Esophagus muscularis mucosa (tissue), 4 donors: ENCODE results near the gene GPX3.

ENCODE experiments used
- EP300 ChIP-seq: sonication (generic); formaldehyde crosslinking; IDR thresholded peaks from one replicate; pipeline ENCODE4 v1.6.1; 2017; ENCODE audit warnings: antibody characterized with exemption
- POLR2A ChIP-seq: fragments of 450-650 bp; IDR thresholded peaks from one replicate; pipeline ENCODE4 v1.6.1; 2017; ENCODE audit warnings: antibody characterized with exemption, moderate library complexity, mild to moderate bottlenecking, low read depth
- POLR2AphosphoS5 ChIP-seq, 2 donors: sonication (generic); formaldehyde crosslinking; IDR thresholded peaks; one replicate each; pipeline ENCODE4 v1.6.1; 2017; ENCODE audit warnings: antibody characterized with exemption in 2 of 2
- TF ChIP-seq, protein P1 (sequence below), 3 experiments: fragments of 200-600 bp in 2 of 3; fragments of 450-650 bp in 1 of 3; sonication (generic) in 2 of 3; IDR thresholded peaks; one replicate each; pipeline ENCODE4 v1.5.1; 2017 to 2019; ENCODE audit warnings: antibody characterized with exemption in 3 of 3, mild to moderate bottlenecking in 2 of 3, moderate library complexity in 1 of 3

DNA sequence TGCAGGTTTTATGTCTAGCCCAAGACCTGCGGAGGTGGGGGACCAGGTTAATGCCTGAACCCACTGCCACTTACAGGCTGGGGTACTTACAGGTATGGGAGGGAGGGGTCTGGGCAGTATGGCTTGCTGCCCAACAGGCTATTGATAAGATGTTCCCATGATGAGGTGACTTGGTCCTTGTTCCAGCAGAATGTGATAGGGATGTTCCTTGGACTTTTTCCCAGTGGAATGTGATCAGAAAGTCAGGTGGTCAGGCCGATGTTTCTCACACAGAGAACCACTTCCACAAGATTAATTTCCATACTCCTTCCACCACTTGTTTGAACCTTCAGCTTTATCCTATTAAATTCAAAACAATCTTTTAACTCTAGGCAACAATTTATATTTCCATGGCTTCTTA lies 27.0 kb upstream of the GPX3 start:
- TF ChIP-seq POLR2AphosphoS5 (IDR thresholded peaks at IDR 0.05) = no peak
- TF ChIP-seq, protein P1, sequence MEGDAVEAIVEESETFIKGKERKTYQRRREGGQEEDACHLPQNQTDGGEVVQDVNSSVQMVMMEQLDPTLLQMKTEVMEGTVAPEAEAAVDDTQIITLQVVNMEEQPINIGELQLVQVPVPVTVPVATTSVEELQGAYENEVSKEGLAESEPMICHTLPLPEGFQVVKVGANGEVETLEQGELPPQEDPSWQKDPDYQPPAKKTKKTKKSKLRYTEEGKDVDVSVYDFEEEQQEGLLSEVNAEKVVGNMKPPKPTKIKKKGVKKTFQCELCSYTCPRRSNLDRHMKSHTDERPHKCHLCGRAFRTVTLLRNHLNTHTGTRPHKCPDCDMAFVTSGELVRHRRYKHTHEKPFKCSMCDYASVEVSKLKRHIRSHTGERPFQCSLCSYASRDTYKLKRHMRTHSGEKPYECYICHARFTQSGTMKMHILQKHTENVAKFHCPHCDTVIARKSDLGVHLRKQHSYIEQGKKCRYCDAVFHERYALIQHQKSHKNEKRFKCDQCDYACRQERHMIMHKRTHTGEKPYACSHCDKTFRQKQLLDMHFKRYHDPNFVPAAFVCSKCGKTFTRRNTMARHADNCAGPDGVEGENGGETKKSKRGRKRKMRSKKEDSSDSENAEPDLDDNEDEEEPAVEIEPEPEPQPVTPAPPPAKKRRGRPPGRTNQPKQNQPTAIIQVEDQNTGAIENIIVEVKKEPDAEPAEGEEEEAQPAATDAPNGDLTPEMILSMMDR (IDR thresholded peaks at IDR 0.05) = no peak
- TF ChIP-seq POLR2A = no peak
- no peak for TF ChIP-seq EP300
